Neural progenitor cell (in vitro differentiated cells): ENCODE results near the gene KLHL10.

Source experiments
- CTCF ChIP-seq: fragments of 200-600 bp; sonication (generic); IDR thresholded peaks from 2 replicates; pipeline ENCODE4 v1.5.1; 2017; ENCODE audit warnings: antibody characterized with exemption, mild to moderate bottlenecking
- EZH2phosphoT487 ChIP-seq: fragments of 200-600 bp; sonication (generic); IDR thresholded peaks from 2 replicates; pipeline ENCODE4 v1.6.1; 2017; ENCODE audit warnings: antibody characterized with exemption

- TF ChIP-seq CTCF (peak; percentile 22), EZH2phosphoT487 (no peak)
Measured at GRCh38 chr17:41793784-41794539, 43.7 kb upstream of the KLHL10 start.
